Stomach smooth muscle (tissue), 2 donors: ENCODE results near the gene PTER.

Experiments
- H3K27ac ChIP-seq: one replicate; pipeline ENCODE4 v1.7.0; 2013; ENCODE audit warnings: mild to moderate bottlenecking, low read length, inconsistent platforms
- H3K27me3 ChIP-seq, 2 donors: one replicate each; pipeline ENCODE4 v1.7.0; 2013; ENCODE audit warnings: low read length in 2 of 2; ENCODE audit not compliant: insufficient read depth in 2 of 2, control insufficient read depth in 1 of 2
- H3K36me3 ChIP-seq, 2 donors: one replicate each; pipeline ENCODE4 v1.7.0; 2013; ENCODE audit warnings: low read length in 2 of 2; ENCODE audit not compliant: control insufficient read depth in 2 of 2, insufficient read depth in 2 of 2
- H3K4me1 ChIP-seq: one replicate; pipeline ENCODE4 v1.7.0; 2013; ENCODE audit warnings: low read length; ENCODE audit not compliant: control insufficient read depth, insufficient read depth
- H3K4me3 ChIP-seq, 2 donors: one replicate each; pipeline ENCODE4 v1.7.0; 2013; ENCODE audit warnings: low read length in 2 of 2
- H3K9ac ChIP-seq, 2 donors: one replicate each; pipeline ENCODE4 v1.7.0; 2013; ENCODE audit warnings: low read length in 2 of 2, mild to moderate bottlenecking in 1 of 2
- H3K9me3 ChIP-seq, 2 donors: one replicate each; pipeline ENCODE4 v1.7.0; 2013; ENCODE audit warnings: low read length in 2 of 2; ENCODE audit not compliant: control insufficient read depth in 2 of 2
- donor health status: healthy.
- donor health status: Pancreatic carcinoma.

The PTER gene

DNA sequence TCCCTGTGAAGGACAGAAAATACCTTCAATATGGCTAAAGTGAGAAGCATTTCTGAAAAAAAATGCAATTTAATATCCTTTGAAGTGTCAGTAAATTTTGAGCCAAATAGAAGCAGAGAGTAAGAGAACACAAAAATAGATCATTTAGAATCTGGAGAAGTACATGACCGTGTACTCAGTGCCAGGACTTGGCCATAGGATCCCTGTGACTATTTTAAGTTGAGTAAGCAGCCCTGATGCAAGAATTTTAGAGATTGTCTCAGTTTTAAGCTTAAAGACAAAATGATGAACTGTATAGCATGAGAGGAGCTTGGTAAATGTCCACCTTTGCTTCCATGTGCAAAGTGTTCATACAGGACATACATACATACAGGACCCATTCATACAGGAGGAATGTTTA lies 2.5 kb downstream of the PTER start:
- no peaks in the 10 kb centered on the region for H3K36me3 ChIP-seq
- no peaks in the 10 kb centered on the region for H3K27me3 ChIP-seq
- no peaks in the 10 kb centered on the region for H3K9me3 ChIP-seq
- peaks cover 7% of the 10 kb centered on the region for H3K4me1 ChIP-seq
- H3K9ac ChIP-seq: no peak overlapping the region
- no peak overlapping the region for H3K4me3 ChIP-seq
- H3K27ac ChIP-seq: no peak overlapping the region

DNA sequence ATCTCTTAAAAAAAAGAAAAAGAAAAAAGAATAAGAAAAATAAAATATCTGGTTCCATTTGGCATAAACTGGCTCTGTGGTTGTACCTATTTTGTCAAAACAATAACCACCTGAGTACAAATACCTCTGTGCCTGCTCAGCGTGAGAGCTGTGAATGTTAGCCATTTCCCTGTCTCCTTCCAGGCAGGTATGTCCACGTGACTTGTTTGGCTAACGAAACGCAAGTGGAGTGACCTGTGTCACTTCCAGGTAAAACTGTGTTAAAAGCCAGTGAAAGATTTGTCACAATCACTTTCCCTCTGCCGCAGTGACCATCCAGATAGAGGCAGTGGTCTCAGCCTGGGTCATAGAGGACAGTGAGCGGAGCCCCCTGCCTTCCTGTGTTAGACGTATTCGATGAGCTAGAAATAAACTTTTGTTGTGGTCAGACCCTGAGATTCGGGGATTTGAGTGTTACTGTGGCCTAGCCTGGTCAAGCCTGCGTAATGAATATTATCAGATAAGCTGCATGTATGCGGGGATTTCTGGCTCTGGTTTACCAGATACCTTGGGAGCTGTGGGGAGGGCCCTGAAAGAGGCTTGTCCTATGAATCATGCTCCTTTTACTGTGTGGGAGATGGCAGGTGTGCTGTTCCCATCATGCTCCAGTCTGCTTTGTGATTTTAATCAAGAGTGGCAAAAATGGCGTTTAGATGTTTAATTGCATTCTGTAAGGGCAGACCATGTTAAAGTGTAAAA lies 3.8 kb downstream of the PTER start:
- Histone ChIP-seq H3K27ac (no peak overlapping the region), H3K36me3 (no peaks in the 10 kb centered on the region), H3K9ac (no peak overlapping the region), H3K27me3 (no peaks in the 10 kb centered on the region), H3K9me3 (no peaks in the 10 kb centered on the region), H3K4me1 (peaks cover 7% of the 10 kb centered on the region), H3K4me3 (no peak overlapping the region)

DNA sequence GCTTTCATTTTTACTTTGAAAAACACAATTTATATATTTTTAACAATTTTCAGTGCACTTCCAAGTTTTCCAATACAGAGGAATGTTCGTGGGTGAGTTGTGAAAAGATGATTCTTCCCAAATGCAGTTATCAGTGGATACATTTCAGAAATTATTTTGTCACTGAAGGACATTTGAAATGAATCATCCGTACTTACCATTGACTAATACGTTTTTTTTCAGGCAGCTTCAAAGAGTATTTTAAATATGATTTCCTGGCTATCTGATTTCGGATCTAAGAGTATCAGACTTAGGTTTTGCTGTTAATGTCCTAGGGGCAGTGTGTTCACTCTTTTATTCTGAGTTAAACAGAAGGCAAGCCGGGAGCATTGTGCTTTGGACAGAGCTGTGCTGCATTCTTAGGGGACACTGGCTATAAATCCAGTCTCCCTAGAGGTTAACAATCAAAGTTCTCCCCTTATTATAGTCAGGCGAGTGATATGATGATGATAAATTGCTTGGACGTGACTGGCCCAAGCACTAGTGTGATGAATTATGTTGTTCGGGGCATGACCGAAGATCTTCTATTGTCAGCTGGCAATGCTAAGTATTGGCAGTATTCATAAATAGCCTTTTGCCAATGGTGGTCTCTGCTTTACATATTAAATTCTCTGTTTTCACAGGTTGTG lies 4.5 kb downstream of the PTER start:
- Histone ChIP-seq H3K4me1 (peaks cover 7% of the 10 kb centered on the region), H3K4me3 (no peak overlapping the region), H3K9me3 (no peaks in the 10 kb centered on the region), H3K9ac (no peak overlapping the region), H3K27me3 (no peaks in the 10 kb centered on the region), H3K36me3 (no peaks in the 10 kb centered on the region), H3K27ac (no peak overlapping the region)

DNA sequence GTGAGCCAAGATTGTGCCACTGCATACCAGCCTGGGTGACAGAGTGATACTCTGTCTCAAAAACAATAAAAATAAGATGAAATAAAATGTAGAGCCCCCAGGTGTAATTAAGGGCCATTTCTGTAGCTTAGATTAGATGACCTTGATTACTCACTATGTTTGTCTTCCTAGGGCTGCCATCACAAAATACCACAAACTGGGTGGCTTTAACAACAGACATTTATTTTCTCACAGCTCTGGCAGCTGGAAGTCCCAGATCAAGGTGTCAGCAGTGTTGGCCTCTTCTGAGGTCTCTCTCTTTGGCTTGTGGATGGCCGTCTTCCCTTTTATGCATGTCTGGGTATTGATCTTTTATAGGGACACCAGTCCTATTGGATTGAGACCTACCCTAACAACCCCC lies 6.1 kb downstream of the PTER start:
- Histone ChIP-seq H3K9me3 (no peaks in the 10 kb centered on the region), H3K9ac (no peak overlapping the region), H3K4me3 (no peak overlapping the region), H3K36me3 (no peaks in the 10 kb centered on the region), H3K27me3 (no peaks in the 10 kb centered on the region), H3K4me1 (no peaks in the 10 kb centered on the region), H3K27ac (no peak overlapping the region)

DNA sequence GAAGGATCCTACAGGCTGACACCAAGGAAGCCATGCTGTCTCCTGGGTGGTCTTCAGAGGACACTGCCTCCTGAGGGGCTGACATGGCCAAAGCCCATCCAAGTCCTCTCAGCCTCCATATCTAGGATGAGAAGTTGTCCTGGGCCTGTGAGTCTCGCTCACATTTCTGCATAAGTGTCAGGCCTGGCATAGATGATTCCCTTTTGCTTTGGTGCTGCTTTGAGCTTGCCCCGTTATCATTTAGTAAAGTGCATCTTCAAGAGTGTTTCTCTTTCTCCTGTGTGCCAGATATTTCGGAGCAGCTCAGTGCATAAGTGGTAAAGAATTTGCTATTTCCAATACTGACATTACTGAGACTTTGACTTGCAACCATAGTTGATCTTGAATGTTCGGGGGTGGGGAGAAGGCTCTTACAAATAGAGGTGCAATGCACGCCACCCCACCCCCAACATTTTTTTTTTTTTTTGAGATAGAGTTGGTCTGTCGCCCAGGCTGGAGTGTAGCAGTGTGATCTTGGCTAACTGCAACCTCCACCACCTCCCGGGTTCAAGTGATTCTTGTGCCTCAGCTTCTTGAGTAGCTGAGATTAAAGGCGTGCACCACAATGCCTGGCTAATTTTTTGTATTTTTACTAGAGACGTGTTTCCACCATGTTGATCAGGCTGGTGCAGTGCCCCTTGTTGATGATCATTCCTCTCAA lies 9.1 kb downstream of the PTER start:
- H3K27me3 ChIP-seq: no peaks in the 10 kb centered on the region
- H3K27ac ChIP-seq: no peak overlapping the region
- H3K4me1 ChIP-seq: no peaks in the 10 kb centered on the region
- no peak overlapping the region for H3K9ac ChIP-seq
- no peaks in the 10 kb centered on the region for H3K36me3 ChIP-seq
- no peak overlapping the region for H3K4me3 ChIP-seq
- H3K9me3 ChIP-seq: no peaks in the 10 kb centered on the region

DNA sequence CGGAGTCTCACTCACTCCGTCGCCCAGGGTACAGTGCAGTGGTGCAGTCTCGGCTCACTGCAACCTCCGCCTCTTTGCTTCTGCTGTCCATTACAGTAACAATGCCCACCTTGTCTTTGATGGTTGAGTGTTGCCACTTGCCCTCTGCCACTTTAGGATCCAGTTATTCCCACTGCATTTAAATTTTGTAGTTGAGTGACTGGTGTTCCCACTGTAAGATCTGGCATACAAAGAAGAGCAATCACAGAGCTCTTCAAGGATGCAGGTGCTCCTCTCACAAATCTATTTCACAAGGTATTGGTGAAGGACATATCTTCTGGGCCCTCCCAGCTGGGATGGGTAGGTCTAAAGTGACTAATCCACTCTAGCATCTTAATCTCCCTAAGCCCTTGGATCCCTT lies 12.6 kb downstream of the PTER start:
- H3K4me3 ChIP-seq: no peak overlapping the region
- no peaks in the 10 kb centered on the region for H3K4me1 ChIP-seq
- H3K27ac ChIP-seq: no peak overlapping the region
- no peak overlapping the region for H3K9ac ChIP-seq
- H3K36me3 ChIP-seq: no peaks in the 10 kb centered on the region
- no peaks in the 10 kb centered on the region for H3K9me3 ChIP-seq
- H3K27me3 ChIP-seq: no peaks in the 10 kb centered on the region

DNA sequence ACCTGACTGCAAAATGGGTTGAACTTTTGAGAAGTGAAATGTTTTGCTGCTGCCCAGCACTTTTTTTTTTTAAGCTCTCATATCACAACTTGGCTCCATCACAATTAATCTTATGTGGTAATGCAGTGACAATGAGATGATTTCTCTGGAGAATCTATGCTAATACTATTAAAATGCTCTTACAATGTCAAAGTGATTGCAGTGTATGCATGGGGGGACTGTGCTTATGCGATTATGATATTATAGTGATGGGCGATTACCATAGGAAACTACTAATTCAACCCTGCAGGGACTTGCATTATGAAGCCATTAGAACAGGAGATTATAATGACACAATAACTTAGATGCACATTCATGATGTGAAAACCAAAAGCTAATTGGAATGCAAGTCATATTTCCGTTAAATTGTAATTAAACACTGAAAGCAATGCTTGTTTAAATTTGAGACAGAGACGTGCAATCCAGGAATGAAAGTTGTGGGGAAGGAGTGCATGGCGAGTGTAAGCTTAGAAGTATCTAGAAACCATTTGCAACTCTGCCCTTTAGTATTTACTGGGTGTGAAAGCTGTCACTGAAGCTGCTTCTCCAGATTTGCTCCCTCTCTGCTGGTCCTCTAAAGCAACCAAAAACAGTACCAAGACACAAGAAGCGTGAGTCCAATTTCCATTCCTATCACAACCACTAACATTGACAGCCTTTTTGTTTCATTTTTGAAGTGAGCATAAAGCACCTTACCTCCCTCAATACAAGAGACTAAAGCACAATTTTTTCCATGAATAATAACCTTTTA lies 21.6 kb downstream of the PTER start:
- no peak overlapping the region for H3K27ac ChIP-seq

DNA sequence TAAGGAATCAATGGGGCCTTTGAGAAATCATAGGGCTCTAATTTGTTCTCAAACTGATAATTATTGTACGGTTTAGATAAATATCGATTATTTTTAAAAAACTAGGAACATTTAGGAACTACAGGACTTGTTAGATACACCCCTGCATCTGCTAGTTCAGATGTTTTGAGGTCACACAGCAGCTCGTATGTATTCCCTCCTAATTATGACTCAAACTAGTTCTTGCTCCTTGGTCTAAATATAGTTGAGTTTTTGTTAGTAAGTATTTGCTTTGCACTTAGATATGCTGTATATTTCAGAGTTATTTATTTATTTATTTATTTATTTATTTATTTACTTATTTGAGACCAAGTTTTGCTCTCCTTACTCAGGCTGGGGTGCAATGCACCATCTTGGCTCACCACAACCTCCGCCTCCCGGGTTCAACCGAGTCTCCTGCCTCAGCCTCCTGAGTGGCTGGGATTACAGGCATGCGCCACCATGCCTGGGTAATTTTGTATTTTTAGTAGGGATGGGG lies 22.7 kb downstream of the PTER start:
- H3K9me3 ChIP-seq: no peaks in the 10 kb centered on the region
- H3K27me3 ChIP-seq: no peaks in the 10 kb centered on the region
- H3K27ac ChIP-seq: no peak overlapping the region
- H3K4me3 ChIP-seq: no peak overlapping the region
- no peak overlapping the region for H3K9ac ChIP-seq
- H3K4me1 ChIP-seq: no peaks in the 10 kb centered on the region
- no peaks in the 10 kb centered on the region for H3K36me3 ChIP-seq

More for the DNA sequence above, 21.6 kb downstream of the PTER start:
- no peak overlapping the region for H3K9ac ChIP-seq
- H3K9me3 ChIP-seq: no peaks in the 10 kb centered on the region
- no peak overlapping the region for H3K4me3 ChIP-seq
- H3K4me1 ChIP-seq: no peaks in the 10 kb centered on the region
- H3K27me3 ChIP-seq: no peaks in the 10 kb centered on the region
- H3K36me3 ChIP-seq: no peaks in the 10 kb centered on the region

DNA sequence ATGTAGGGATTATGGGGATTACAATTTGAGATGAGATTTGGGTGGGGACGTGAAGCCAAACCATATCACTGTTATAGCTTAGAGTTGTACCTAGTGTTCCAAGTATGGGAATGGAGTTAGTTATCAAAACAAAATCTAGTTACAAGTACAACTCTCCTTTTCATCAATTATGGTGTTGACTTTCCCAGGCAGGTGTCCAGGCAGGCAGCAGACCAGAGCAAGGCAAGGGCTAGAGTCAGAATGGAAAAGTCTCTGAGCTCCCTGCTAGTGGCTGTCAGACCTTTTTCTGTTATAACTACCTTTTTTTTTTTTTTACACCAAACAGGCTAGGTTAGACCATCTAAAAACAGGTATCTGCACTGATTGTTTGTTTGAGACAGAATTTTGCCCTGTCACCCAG lies 29.2 kb downstream of the PTER start:
- H3K4me1 ChIP-seq: no peaks in the 10 kb centered on the region
- no peak overlapping the region for H3K9ac ChIP-seq
- H3K27ac ChIP-seq: no peak overlapping the region
- H3K36me3 ChIP-seq: no peaks in the 10 kb centered on the region
- no peak overlapping the region for H3K4me3 ChIP-seq
- H3K9me3 ChIP-seq: no peaks in the 10 kb centered on the region
- no peaks in the 10 kb centered on the region for H3K27me3 ChIP-seq

DNA sequence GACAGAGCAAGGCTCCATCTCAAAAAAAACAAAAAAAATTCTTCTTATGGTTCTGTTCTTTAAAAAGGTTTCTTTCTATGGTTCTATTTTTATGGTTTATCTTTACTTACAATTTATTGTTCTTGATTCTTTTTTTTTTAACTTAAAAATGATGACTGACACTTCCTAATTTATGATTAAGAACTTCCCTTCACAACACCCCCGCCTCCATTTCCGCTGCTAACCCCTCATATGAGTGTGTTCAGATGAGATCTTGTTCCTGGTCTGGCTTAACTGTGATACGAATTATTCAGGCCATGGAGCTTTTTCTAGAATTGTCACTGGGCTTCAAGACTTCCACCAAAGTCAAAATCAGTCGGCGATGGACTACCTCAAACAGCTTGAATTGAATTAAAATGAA lies 33.9 kb downstream of the PTER start:
- Histone ChIP-seq H3K9ac (no peak overlapping the region), H3K4me3 (no peak overlapping the region), H3K36me3 (no peaks in the 10 kb centered on the region), H3K27me3 (no peaks in the 10 kb centered on the region), H3K9me3 (no peaks in the 10 kb centered on the region), H3K27ac (no peak overlapping the region), H3K4me1 (no peaks in the 10 kb centered on the region)
